Hepatocyte (in vitro differentiated cells): ENCODE results near the gene LCLAT1. TPM values are rescaled to one million over a fixed set of nuclear protein-coding genes. Genes with fewer than 3 reads are reported as not detected.

Experiments
- DNase-seq: peaks from one replicate; pipeline ENCODE4 v3.0.0-alpha.2; 2016; ENCODE audit warnings: low spot score
- H2AFZ ChIP-seq: fragments of 200-600 bp; sonication (generic); 2 replicates; pipeline ENCODE4 v1.6.0; 2016; ENCODE audit warnings: antibody characterized with exemption, mild to moderate bottlenecking
- H3K27ac ChIP-seq: fragments of 200-600 bp; sonication (generic); 2 replicates; pipeline ENCODE4 v1.5.1; 2016; ENCODE audit warnings: mild to moderate bottlenecking
- H3K27me3 ChIP-seq: fragments of 200-600 bp; sonication (generic); 2 replicates; pipeline ENCODE4 v1.6.1; 2016
- H3K36me3 ChIP-seq: fragments of 200-600 bp; sonication (generic); replicated peaks from 2 replicates; pipeline ENCODE4 v1.5.1; 2016; ENCODE audit warnings: low read depth; ENCODE audit not compliant: insufficient read depth
- H3K4me1 ChIP-seq: fragments of 200-600 bp; sonication (generic); 2 replicates; pipeline ENCODE4 v1.5.1; 2016; ENCODE audit warnings: mild to moderate bottlenecking, moderate library complexity; ENCODE audit not compliant: insufficient read depth
- H3K4me2 ChIP-seq: fragments of 200-600 bp; sonication (generic); 2 replicates; pipeline ENCODE4 v1.6.0; 2016
- H3K4me3 ChIP-seq: fragments of 200-600 bp; sonication (generic); 2 replicates; pipeline ENCODE4 v1.5.1; 2016; ENCODE audit warnings: mild to moderate bottlenecking
- H3K79me2 ChIP-seq: fragments of 200-600 bp; sonication (generic); 2 replicates; pipeline ENCODE4 v1.6.0; 2017; ENCODE audit warnings: mild to moderate bottlenecking
- H3K9me2 ChIP-seq: fragments of 200-600 bp; sonication (generic); replicated peaks from 2 replicates; pipeline ENCODE4 v1.6.0; 2017; ENCODE audit warnings: mild to moderate bottlenecking; ENCODE audit not compliant: insufficient read depth
- H3K9me3 ChIP-seq: fragments of 200-600 bp; sonication (generic); 2 replicates; pipeline ENCODE4 v1.5.1; 2016; ENCODE audit warnings: low read depth, mild to moderate bottlenecking
- H4K20me1 ChIP-seq: fragments of 200-600 bp; sonication (generic); 2 replicates; pipeline ENCODE4 v1.6.0; 2016; ENCODE audit warnings: mild to moderate bottlenecking; ENCODE audit not compliant: insufficient read depth, poor library complexity, severe bottlenecking
- CTCF ChIP-seq: fragments of 200-600 bp; sonication (generic); IDR thresholded peaks from 2 replicates; pipeline ENCODE4 v1.5.1; 2016; ENCODE audit warnings: antibody characterized with exemption, mild to moderate bottlenecking; ENCODE audit not compliant: poor library complexity
- EZH2 ChIP-seq: fragments of 200-600 bp; sonication (generic); IDR thresholded peaks from 2 replicates; pipeline ENCODE4 v1.6.1; 2016; ENCODE audit warnings: antibody characterized with exemption, mild to moderate bottlenecking, borderline replicate concordance
- EZH2phosphoT487 ChIP-seq: fragments of 200-600 bp; sonication (generic); IDR thresholded peaks from one replicate; pipeline ENCODE4 v1.6.1; 2018; ENCODE audit warnings: antibody characterized with exemption, mild to moderate bottlenecking, low read depth, moderate library complexity; ENCODE audit not compliant: unreplicated experiment, severe bottlenecking
- WGBS: methylation state at CpG from one replicate; pipeline ENCODE4 v1.1.6; 2016; ENCODE audit warnings: low lambda C conversion rate; ENCODE audit errors: missing lambda C conversion rate; 5-methylcytosine and 5-hydroxymethylcytosine counted together
- polyA plus RNA-seq: library from polyadenylated mRNA; unstranded; fragments of >200 nt; fragmentation: Nextera tagmentation; extraction: Ambion mirVana; gene quantifications from 2 replicates; pipeline ENCODE4 v1.2.1, GENCODE V29; 2016
- total RNA-seq: library from RNA; depleted of rRNA; stranded (reverse); fragments of >200 nt; gene quantifications from 2 replicates; pipeline ENCODE4 v1.2.3, GENCODE V29; 2014

LCLAT1 gene
- total and polyA plus RNA-seq, 2 experiments from 2014 or later = 10.1 to 15.4 TPM

GRCh38 chr2:30414961-30415360, 32.1 kb upstream of the LCLAT1 start:
- H4K20me1 ChIP-seq = no peaks in the 10 kb centered on the region
- H3K36me3 ChIP-seq = no peaks in the 10 kb centered on the region
- H3K9me2 ChIP-seq = no peaks in the 10 kb centered on the region
- no peak overlapping the region for H3K27ac ChIP-seq
- H3K9me3 ChIP-seq = no peaks in the 10 kb centered on the region
- no peaks in the 10 kb centered on the region for H3K27me3 ChIP-seq
- no peaks in the 10 kb centered on the region for H3K79me2 ChIP-seq
- no peak for DNase-seq
- H3K4me1 ChIP-seq = peaks cover 17% of the 10 kb centered on the region
- no peak overlapping the region for H2AFZ ChIP-seq
- H3K4me2 ChIP-seq = no peak overlapping the region
- H3K4me3 ChIP-seq = no peak overlapping the region
- 62% methylated on average over 2 of the region's 2 CpGs for WGBS
- TF ChIP-seq EZH2phosphoT487 (no peak), CTCF (no peak), EZH2 (no peak)

- peaks cover 23% of the 10 kb centered on the region for H3K4me1 ChIP-seq
- peak overlapping the region; percentile 22 for H3K27ac ChIP-seq
- WGBS = 83% methylated on average over 3 of the region's 3 CpGs
- H3K4me2 ChIP-seq = no peak overlapping the region
- no peaks in the 10 kb centered on the region for H3K9me3 ChIP-seq
- no peaks in the 10 kb centered on the region for H3K36me3 ChIP-seq
- H3K27me3 ChIP-seq = no peaks in the 10 kb centered on the region
- no peaks in the 10 kb centered on the region for H3K79me2 ChIP-seq
- no peak overlapping the region for H2AFZ ChIP-seq
- DNase-seq = peak; percentile 57
- no peaks in the 10 kb centered on the region for H4K20me1 ChIP-seq
- TF ChIP-seq CTCF (no peak), EZH2 (no peak), EZH2phosphoT487 (no peak)
- no peak overlapping the region for H3K4me3 ChIP-seq
- H3K9me2 ChIP-seq = no peaks in the 10 kb centered on the region
Measured at GRCh38 chr2:30417253-30417652, 29.8 kb upstream of the LCLAT1 start.

GRCh38 chr2:30421026-30421603, 25.9 kb upstream of the LCLAT1 start:
- WGBS = 63% methylated on average over 3 of the region's 3 CpGs

GRCh38 chr2:30421604-30422443, 25.2 kb upstream of the LCLAT1 start:
- no peaks in the 10 kb centered on the region for H3K36me3 ChIP-seq
- H2AFZ ChIP-seq = peak overlapping the region; percentile 26
- H4K20me1 ChIP-seq = no peaks in the 10 kb centered on the region
- H3K4me2 ChIP-seq = peak overlapping the region; percentile 56
- H3K27ac ChIP-seq = peak overlapping the region; percentile 88
- no peaks in the 10 kb centered on the region for H3K27me3 ChIP-seq
- no peaks in the 10 kb centered on the region for H3K9me2 ChIP-seq
- no peaks in the 10 kb centered on the region for H3K79me2 ChIP-seq
- H3K4me1 ChIP-seq = peaks cover 24% of the 10 kb centered on the region
- 20% methylated on average over 11 of the region's 11 CpGs for WGBS
- DNase-seq = peak; percentile 57
- H3K4me3 ChIP-seq = no peak overlapping the region
- no peaks in the 10 kb centered on the region for H3K9me3 ChIP-seq
- TF ChIP-seq CTCF = no peak
- TF ChIP-seq EZH2 = no peak
- TF ChIP-seq EZH2phosphoT487 = no peak

More at GRCh38 chr2:30421026-30421603, 25.9 kb upstream of the LCLAT1 start:
- no peak overlapping the region for H3K4me3 ChIP-seq
- H3K79me2 ChIP-seq = no peaks in the 10 kb centered on the region
- no peak for DNase-seq
- peaks cover 24% of the 10 kb centered on the region for H3K4me1 ChIP-seq
- H3K4me2 ChIP-seq = peak overlapping the region; percentile 56
- no peaks in the 10 kb centered on the region for H3K9me2 ChIP-seq
- H3K27me3 ChIP-seq = no peaks in the 10 kb centered on the region
- H4K20me1 ChIP-seq = no peaks in the 10 kb centered on the region
- no peaks in the 10 kb centered on the region for H3K9me3 ChIP-seq
- H3K27ac ChIP-seq = peak overlapping the region; percentile 88
- no peaks in the 10 kb centered on the region for H3K36me3 ChIP-seq
- TF ChIP-seq EZH2phosphoT487 = no peak
- no peak overlapping the region for H2AFZ ChIP-seq
